A549 (cell line): ENCODE data around the gene ITGA2B. TPM values are rescaled to one million over a fixed set of nuclear protein-coding genes. Genes with fewer than 3 reads are reported as not detected.

ENCODE experiments used
- ATAC-seq, 2 experiments: fragments of 200-7000 bp in 1 of 2; fragments of >200 bp in 1 of 2; cut with Nextera tagmentation in 1 of 2; cut with Tn5 transposase in 1 of 2; 3 replicates each; pipeline versions ENCODE4 v1.8.0 to v1.9.1; 2018 to 2020; ENCODE audit warnings: mild to moderate bottlenecking in 1 of 2, moderate library complexity in 1 of 2
- CTCF ChIA-PET: fragments of 300-600 bp; sonication (Branson Sonifier 250); formaldehyde crosslinking; extraction: SDS; loops from one replicate; lab custom pipeline; 2021; ENCODE audit warnings: antibody characterized with exemption, inconsistent platforms; lab: Yijun Ruan, JAX
- POLR2A ChIA-PET: fragments of 350-600 bp; formaldehyde crosslinking; extraction: SDS; loops from one replicate; lab custom pipeline; 2021; ENCODE audit warnings: antibody characterized with exemption, inconsistent platforms; lab: Yijun Ruan, JAX
- DNase-seq, 2 experiments: peaks; one replicate each; pipeline versions ENCODE4 v3.0.0 to v3.0.0-alpha.2; 2011 to 2016; ENCODE audit warnings: low read depth in 1 of 2, low spot score in 1 of 2
- FAIRE-seq: peaks from 2 replicates; lab custom pipeline; 2011; peaks lifted over from hg19 to GRCh38; lab: Jason Lieb, UNC
- H3K27ac ChIP-seq, 2 experiments: fragments of >200 bp; sonication (Bioruptor Twin); formaldehyde crosslinking; 3 replicates each; pipeline ENCODE4 v1.5.1; 2016 to 2017
- H3K4me1 ChIP-seq: fragments of >200 bp; sonication (Bioruptor Twin); formaldehyde crosslinking; 3 replicates; pipeline ENCODE4 v1.6.1; 2016
- H3K4me2 ChIP-seq: fragments of >200 bp; sonication (Bioruptor Twin); formaldehyde crosslinking; 3 replicates; pipeline ENCODE4 v1.6.1; 2016
- H3K4me3 ChIP-seq: fragments of >200 bp; sonication (Bioruptor Twin); formaldehyde crosslinking; 3 replicates; pipeline ENCODE4 v1.5.1; 2016
- H3K9me3 ChIP-seq: fragments of >200 bp; sonication (Bioruptor Twin); formaldehyde crosslinking; 3 replicates; pipeline ENCODE4 v1.6.1; 2016
- CBX2 ChIP-seq: fragments of 200-600 bp; sonication (generic); IDR thresholded peaks from 2 replicates; pipeline ENCODE4 v1.6.1; 2016; ENCODE audit warnings: low read depth, mild to moderate bottlenecking, borderline replicate concordance
- CBX8 ChIP-seq: fragments of 200-600 bp; sonication (generic); IDR thresholded peaks from 2 replicates; pipeline ENCODE4 v1.6.1; 2016
- CEBPB ChIP-seq, 2 experiments: fragments of >200 bp in 1 of 2; sonication (Bioruptor Twin) in 1 of 2; formaldehyde crosslinking in 1 of 2; IDR thresholded peaks; 2 replicates each; pipeline ENCODE4 v1.6.1; 2012 to 2016
- EHF ChIP-seq: fragments of 250-450 bp; sonication (Bioruptor Pico); IDR thresholded peaks from 2 replicates; pipeline ENCODE4 v1.5.0; 2020; ENCODE audit warnings: mild to moderate bottlenecking
- ELK1 ChIP-seq: fragments of 150-350 bp; IDR thresholded peaks from 2 replicates; pipeline ENCODE4 v1.6.1; 2014; ENCODE audit warnings: low read depth, mild to moderate bottlenecking, low read length
- EP300 ChIP-seq, 2 experiments: fragments of >200 bp; sonication (Bioruptor Twin); formaldehyde crosslinking; IDR thresholded peaks; 2 replicates in 1 of 2; 3 replicates in 1 of 2; pipeline ENCODE4 v1.6.1; 2016 to 2017
- FOSB ChIP-seq: fragments of 250-450 bp; sonication (Bioruptor Pico); IDR thresholded peaks from 2 replicates; pipeline ENCODE4 v1.5.0; 2020; ENCODE audit warnings: mild to moderate bottlenecking, moderate library complexity
- FOSL2 ChIP-seq, 2 experiments: fragments of 450-650 bp in 1 of 2; fragments of >200 bp in 1 of 2; sonication (Bioruptor Twin) in 1 of 2; formaldehyde crosslinking; IDR thresholded peaks; 2 replicates each; pipeline versions ENCODE4 v1.5.0 to v1.6.1; 2016 to 2020; ENCODE audit warnings: mild to moderate bottlenecking in 1 of 2, moderate library complexity in 1 of 2
- FOXS1 ChIP-seq: fragments of 250-450 bp; sonication (Bioruptor Pico); IDR thresholded peaks from 2 replicates; pipeline ENCODE4 v1.5.0; 2020; ENCODE audit warnings: mild to moderate bottlenecking, moderate library complexity
- HDAC2 ChIP-seq: fragments of 200-600 bp; sonication (generic); IDR thresholded peaks from 2 replicates; pipeline ENCODE4 v1.6.1; 2016
- HEYL ChIP-seq: fragments of 250-450 bp; sonication (Bioruptor Pico); IDR thresholded peaks from 2 replicates; pipeline ENCODE4 v1.8.0; 2021; ENCODE audit warnings: mild to moderate bottlenecking, moderate library complexity
- HOXA7 ChIP-seq: fragments of 250-450 bp; sonication (Bioruptor Pico); IDR thresholded peaks from 2 replicates; pipeline ENCODE4 v1.5.0; 2020; ENCODE audit warnings: mild to moderate bottlenecking, moderate library complexity
- HOXB13 ChIP-seq: fragments of 250-450 bp; sonication (Bioruptor Pico); IDR thresholded peaks from 2 replicates; pipeline ENCODE4 v1.5.0; 2020; ENCODE audit warnings: low read depth, mild to moderate bottlenecking, moderate library complexity
- JUNB ChIP-seq: fragments of >200 bp; sonication (Bioruptor Twin); formaldehyde crosslinking; IDR thresholded peaks from 2 replicates; pipeline ENCODE4 v1.6.1; 2016
- MAFK ChIP-seq: fragments of 450-650 bp; IDR thresholded peaks from 2 replicates; pipeline ENCODE4 v1.6.1; 2014; ENCODE audit not compliant: partially characterized antibody
- MAZ ChIP-seq: fragments of 150-350 bp; IDR thresholded peaks from 2 replicates; pipeline ENCODE4 v1.6.1; 2014; ENCODE audit warnings: antibody characterized with exemption, low read depth, low read length, borderline replicate concordance
- NFE2L2 ChIP-seq: fragments of 150-350 bp; conservative IDR thresholded peaks from 2 replicates; pipeline ENCODE4 v1.6.1; 2014; ENCODE audit warnings: low read length
- PBX3 ChIP-seq: IDR thresholded peaks from 2 replicates; pipeline ENCODE4 v1.6.1; 2012
- POLR2AphosphoS2 ChIP-seq: conservative IDR thresholded peaks from 2 replicates; pipeline ENCODE4 v1.6.1; 2012; ENCODE audit warnings: low read length, improper control_type of control experiment, inconsistent platforms
- ZC3H11A ChIP-seq: fragments of 450-650 bp; IDR thresholded peaks from 2 replicates; pipeline ENCODE4 v1.6.1; 2014; ENCODE audit warnings: antibody characterized with exemption, mild to moderate bottlenecking
- WGBS: methylation state at CpG from one replicate; pipeline ENCODE4 v1.1.6; 2017; ENCODE audit errors: missing lambda C conversion rate; 5-methylcytosine and 5-hydroxymethylcytosine counted together
- polyA plus RNA-seq, 4 experiments: library from polyadenylated mRNA; depleted of rRNA in 3 of 4; stranded (reverse); fragments of >200 nt; fragmentation: RNase III in 1 of 4; extraction: RNeasy Plus Mini Kit Qiagen cat#74134 plus additional on column Dnase treatment in 1 of 4; gene quantifications; 2 replicates in 3 of 4; 3 replicates in 1 of 4; pipeline ENCODE4 v1.2.3, GENCODE V29; 2011 to 2017

The ITGA2B gene
- polyA plus RNA-seq, 2 of the 4 experiments (the other 2 are of a cell fraction): 1.3 to 4.1 TPM

- ATAC-seq (peak; percentile 44 to 48; a peak in 4 of 6 replicates), FAIRE-seq (no peak)
- no peaks in the 10 kb centered on the region for H3K9me3 ChIP-seq
- TF ChIP-seq CBX2 (no peak), CEBPB (IDR thresholded peaks at IDR 0.05) (no peak), HOXA7 (no peak), POLR2AphosphoS2 (no peak), ELK1 (no peak), HDAC2 (no peak), MAZ (no peak), PBX3 (no peak), EP300 (IDR thresholded peaks at IDR 0.05) (no peak), HEYL (CRISPR knock-in tag) (no peak), ZC3H11A (no peak), FOXS1 (CRISPR knock-in tag) (no peak), FOSB (no peak), MAFK (no peak), JUNB (no peak), FOSL2 (IDR thresholded peaks at IDR 0.05) (no peak), FOSL2 (CRISPR knock-in tag; IDR thresholded peaks at IDR 0.05) (no peak)
- TF ChIP-seq, all 56 proteins: peak for 0
- ChIA-PET POLR2A (no interaction called here), CTCF (interaction anchor here (0.8 to 13.6 kb wide), 7 partner anchors 9 to 184 kb away, joined by 3 to 327 read pairs (median 4); partner anchors contain the start of genes FAM171A2, GRN and SLC25A39)
- H3K27ac ChIP-seq: peak overlapping the region in 1 of 2 experiments; percentile 23; a peak in 1 of 6 replicates
- DNase-seq: no peak
- H3K4me2 ChIP-seq: peak overlapping the region; percentile 8; the same call in 1 of the 3 replicates
- H3K4me3 ChIP-seq: no peak overlapping the region
- WGBS: 39% methylated on average over 6 of the region's 6 CpGs
- peaks cover 7% of the 10 kb centered on the region for H3K4me1 ChIP-seq
Measured at GRCh38 chr17:44338702-44339101, 50.7 kb downstream of the ITGA2B start.

GRCh38 chr17:44335968-44336367 lies 53.5 kb downstream of the ITGA2B start:
- WGBS: 37% methylated on average over 5 of the region's 5 CpGs

GRCh38 chr17:44335564-44335963 lies 53.9 kb downstream of the ITGA2B start:
- ATAC-seq: no peak
- Histone ChIP-seq H3K9me3 (no peaks in the 10 kb centered on the region), H3K4me2 (no peak overlapping the region), H3K27ac (no peak overlapping the region), H3K4me3 (no peak overlapping the region), H3K4me1 (peaks cover 11% of the 10 kb centered on the region)
- no peak for TF ChIP-seq CBX8
- 57% methylated on average over 3 of the region's 3 CpGs for WGBS
- ChIA-PET POLR2A (interaction anchor here (0.7 to 1.1 kb wide), 3 partner anchors 10 to 133 kb away, joined by 3 to 5 read pairs (median 3); partner anchors contain the start of gene GRN), CTCF (interaction anchor here (0.7 to 13.6 kb wide), 6 partner anchors 12 to 293 kb away, joined by 3 to 327 read pairs (median 6); partner anchors contain the start of genes FAM171A2 and GRN)
- FAIRE-seq: no peak
- no peak for DNase-seq

More at GRCh38 chr17:44335968-44336367, 53.5 kb downstream of the ITGA2B start:
- Histone ChIP-seq H3K27ac (no peak overlapping the region), H3K4me3 (no peak overlapping the region), H3K9me3 (no peaks in the 10 kb centered on the region), H3K4me2 (no peak overlapping the region), H3K4me1 (peaks cover 10% of the 10 kb centered on the region)
- ATAC-seq (no peak), DNase-seq (no peak), FAIRE-seq (no peak)
- TF ChIP-seq FOSB (no peak), HOXB13 (CRISPR knock-in tag) (no peak), EP300 (IDR thresholded peaks at IDR 0.05) (no peak), EHF (no peak), NFE2L2 (no peak), JUNB (no peak)
- POLR2A ChIA-PET: interaction anchor here (0.7 to 1.1 kb wide), 3 partner anchors 9 to 134 kb away, joined by 3 to 5 read pairs (median 3); partner anchors contain the start of gene GRN
- CTCF ChIA-PET: interaction anchor here (0.9 to 13.6 kb wide), 5 partner anchors 12 to 294 kb away, joined by 3 to 327 read pairs (median 8); partner anchors contain the start of genes FAM171A2 and GRN
